ENCODE measurements around the gene ZBTB3.
"Not testable (repeated sequence)": the region's sequence is repeated elsewhere in the genome, so short reads cannot be mapped to it uniquely, and the experiment has no call there.

The ZBTB3 gene

DNA sequence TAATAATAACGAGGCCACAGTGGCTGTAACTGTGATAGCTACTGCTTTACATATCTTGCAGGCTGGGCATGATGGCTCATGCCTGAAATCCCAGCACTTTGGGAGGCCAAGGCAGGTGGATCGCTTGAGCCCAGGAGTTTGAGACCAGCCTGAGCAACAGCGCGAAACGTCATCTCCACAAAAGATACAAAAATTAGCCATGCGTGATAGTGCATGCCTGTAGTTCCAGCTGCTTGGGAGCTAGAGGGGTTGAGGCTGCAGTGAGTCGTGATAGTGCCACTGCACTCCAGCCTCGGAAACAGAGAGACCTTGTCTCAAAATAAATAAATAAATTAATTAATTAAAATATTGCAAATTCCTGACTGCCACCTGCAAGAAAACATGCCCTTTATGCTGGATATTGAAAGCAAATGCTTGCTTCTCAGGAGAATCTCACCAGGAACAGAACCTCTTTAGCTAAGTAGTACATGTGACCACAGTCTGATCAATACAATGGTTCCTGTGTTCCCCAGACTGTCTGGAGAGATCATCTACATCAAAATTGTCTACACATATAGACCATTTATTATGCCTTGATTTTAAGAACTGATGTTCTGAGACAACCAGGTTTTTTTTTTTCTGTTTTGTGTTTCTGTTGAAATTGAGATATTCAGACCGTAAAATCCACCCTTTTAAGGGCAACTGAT, 6.3 kb downstream of the ZBTB3 start:
- no peak overlapping the region for H4K8ac ChIP-seq (ENCODE audit: low read depth, low read length)
- no peak overlapping the region for H2BK120ac ChIP-seq (ENCODE audit: insufficient read depth, low read length, poor library complexity)
- no peaks in the 10 kb centered on the region for H3K9me3 ChIP-seq (ENCODE audit: insufficient read depth, low read depth, low read length)
- H3K23ac ChIP-seq (ENCODE audit: low read length): no peak overlapping the region
- H4K91ac ChIP-seq (ENCODE audit: low read depth, low read length): no peak overlapping the region
- DNase-seq: no peak
- no peak overlapping the region for H2BK5ac ChIP-seq (ENCODE audit: low read depth, low read length, poor library complexity)
- H2BK12ac ChIP-seq (ENCODE audit: low read length): no peak overlapping the region
- no peaks in the 10 kb centered on the region for H3K27me3 ChIP-seq (ENCODE audit: insufficient read depth, low read length)
- H3K18ac ChIP-seq (ENCODE audit: low read length): no peak overlapping the region
- no peak overlapping the region for H3K9ac ChIP-seq (ENCODE audit: low read length)
- no peak overlapping the region for H2AK5ac ChIP-seq (ENCODE audit: low read length)
- no peak overlapping the region for H3K4ac ChIP-seq (ENCODE audit: low read depth, low read length)
- no peak overlapping the region for H2AFZ ChIP-seq (ENCODE audit: insufficient read depth, low read length, poor library complexity)
- H3K36me3 ChIP-seq (ENCODE audit: control insufficient read depth in 1 of 2, insufficient read depth in 2 of 2, low read length in 2 of 2): peaks cover 0 to 2% of the 10 kb centered on the region in 2 experiments
- H4K12ac ChIP-seq (ENCODE audit: low read depth, low read length): no peak overlapping the region
- no peak overlapping the region for H3K14ac ChIP-seq (ENCODE audit: low read length)
- H3K79me1 ChIP-seq (ENCODE audit: low read length): no peaks in the 10 kb centered on the region
- H3K27ac ChIP-seq (ENCODE audit: low read depth, low read length): no peak overlapping the region
- H3K79me2 ChIP-seq (ENCODE audit: control insufficient read depth, insufficient read depth, low read length, poor library complexity): no peaks in the 10 kb centered on the region
- no CpG with 5 or more reads among the region's 9 CpGs for WGBS (ENCODE audit: extremely low coverage, insufficient coverage, insufficient read length)
- H3K4me1 ChIP-seq (ENCODE audit: control insufficient read depth in 1 of 2, insufficient read depth in 2 of 2, low read length in 2 of 2): peaks cover 4% of the 10 kb centered on the region in 2 experiments
- H3K4me2 ChIP-seq (ENCODE audit: low read length): no peak overlapping the region
- no peak overlapping the region for H3K4me3 ChIP-seq (ENCODE audit: low read depth, low read length)

DNA sequence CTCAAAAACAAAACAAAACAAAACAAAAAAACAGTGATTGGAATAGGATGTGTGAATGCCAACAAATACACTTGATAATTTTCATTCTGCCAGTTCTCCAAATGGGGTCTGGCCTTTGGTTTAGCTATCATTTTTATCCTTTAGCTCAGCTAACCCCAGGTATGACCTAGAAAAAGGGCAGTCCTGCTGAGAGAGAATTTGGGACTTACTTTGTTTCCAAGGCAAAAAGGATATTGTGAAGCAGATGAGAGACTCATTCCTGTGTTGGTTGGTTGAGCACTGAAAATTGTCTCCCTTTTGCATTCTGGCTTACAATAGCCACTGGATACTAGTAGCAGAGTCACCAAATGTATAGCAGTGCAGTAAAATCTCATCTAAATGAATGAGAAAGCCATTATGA, 16.8 kb downstream of the ZBTB3 start:
- Histone ChIP-seq H3K4me1 (ENCODE audit: control insufficient read depth in 1 of 2, insufficient read depth in 2 of 2, low read length in 2 of 2) (peaks cover 0 to 2% of the 10 kb centered on the region in 2 experiments), H4K12ac (ENCODE audit: low read depth, low read length) (no peak overlapping the region), H2BK12ac (ENCODE audit: low read length) (no peak overlapping the region), H2BK5ac (ENCODE audit: low read depth, low read length, poor library complexity) (no peak overlapping the region), H3K4me3 (ENCODE audit: low read depth, low read length) (no peak overlapping the region), H3K14ac (ENCODE audit: low read length) (no peak overlapping the region), H3K4me2 (ENCODE audit: low read length) (no peak overlapping the region), H3K79me2 (ENCODE audit: control insufficient read depth, insufficient read depth, low read length, poor library complexity) (no peaks in the 10 kb centered on the region), H2AFZ (ENCODE audit: insufficient read depth, low read length, poor library complexity) (no peak overlapping the region), H3K18ac (ENCODE audit: low read length) (no peak overlapping the region), H3K36me3 (ENCODE audit: control insufficient read depth in 1 of 2, insufficient read depth in 2 of 2, low read length in 2 of 2) (peaks cover 31 to 47% of the 10 kb centered on the region in 2 experiments), H3K27me3 (ENCODE audit: insufficient read depth, low read length) (no peaks in the 10 kb centered on the region), H3K9ac (ENCODE audit: low read length) (no peak overlapping the region), H3K4ac (ENCODE audit: low read depth, low read length) (no peak overlapping the region), H3K23ac (ENCODE audit: low read length) (peak overlapping the region; percentile 81), H2BK120ac (ENCODE audit: insufficient read depth, low read length, poor library complexity) (no peak overlapping the region), H4K91ac (ENCODE audit: low read depth, low read length) (no peak overlapping the region), H3K27ac (ENCODE audit: low read depth, low read length) (no peak overlapping the region), H3K79me1 (ENCODE audit: low read length) (no peaks in the 10 kb centered on the region), H2AK5ac (ENCODE audit: low read length) (no peak overlapping the region), H4K8ac (ENCODE audit: low read depth, low read length) (no peak overlapping the region), H3K9me3 (ENCODE audit: insufficient read depth, low read depth, low read length) (no peaks in the 10 kb centered on the region)
- no peak for DNase-seq

DNA sequence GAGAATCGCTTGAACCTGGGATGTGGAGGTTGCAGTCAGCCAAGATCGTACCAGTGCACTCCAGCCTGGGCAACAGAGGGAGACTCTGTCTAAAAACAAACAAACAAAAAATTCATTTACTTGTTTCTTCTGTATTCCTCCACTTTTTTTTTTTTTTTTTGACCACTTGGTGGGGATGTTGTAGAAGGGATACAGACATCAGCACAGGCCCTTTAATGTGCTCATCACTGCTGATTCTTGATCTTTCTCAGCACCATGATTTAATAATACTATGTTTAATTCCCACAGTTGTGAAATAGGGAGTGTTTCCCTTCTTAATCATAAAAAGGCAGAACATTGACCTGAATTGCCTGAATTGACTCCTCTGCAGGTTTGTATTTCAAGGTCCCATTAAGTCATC, 21.1 kb downstream of the ZBTB3 start:
- no peak overlapping the region for H3K14ac ChIP-seq (ENCODE audit: low read length)
- H3K4me1 ChIP-seq (ENCODE audit: control insufficient read depth in 1 of 2, insufficient read depth in 2 of 2, low read length in 2 of 2): peaks cover 2 to 6% of the 10 kb centered on the region in 2 experiments
- no peak overlapping the region for H3K9ac ChIP-seq (ENCODE audit: low read length)
- no peak overlapping the region for H4K8ac ChIP-seq (ENCODE audit: low read depth, low read length)
- H2BK12ac ChIP-seq (ENCODE audit: low read length): no peak overlapping the region
- no peak overlapping the region for H4K12ac ChIP-seq (ENCODE audit: low read depth, low read length)
- H3K18ac ChIP-seq (ENCODE audit: low read length): no peak overlapping the region
- H3K27ac ChIP-seq (ENCODE audit: low read depth, low read length): no peak overlapping the region
- H2BK120ac ChIP-seq (ENCODE audit: insufficient read depth, low read length, poor library complexity): no peak overlapping the region
- H2AFZ ChIP-seq (ENCODE audit: insufficient read depth, low read length, poor library complexity): no peak overlapping the region
- DNase-seq: peak in 1 of 2 donors; percentile 58
- H2BK5ac ChIP-seq (ENCODE audit: low read depth, low read length, poor library complexity): no peak overlapping the region
- H3K23ac ChIP-seq (ENCODE audit: low read length): no peak overlapping the region
- H3K79me2 ChIP-seq (ENCODE audit: control insufficient read depth, insufficient read depth, low read length, poor library complexity): peaks cover 5% of the 10 kb centered on the region
- no peak overlapping the region for H2AK5ac ChIP-seq (ENCODE audit: low read length)
- peaks cover 8% of the 10 kb centered on the region for H3K79me1 ChIP-seq (ENCODE audit: low read length)
- H3K4me3 ChIP-seq (ENCODE audit: low read depth, low read length): no peak overlapping the region
- no peak overlapping the region for H3K4me2 ChIP-seq (ENCODE audit: low read length)
- H3K36me3 ChIP-seq (ENCODE audit: control insufficient read depth in 1 of 2, insufficient read depth in 2 of 2, low read length in 2 of 2): peaks cover 14 to 27% of the 10 kb centered on the region in 2 experiments
- WGBS (ENCODE audit: extremely low coverage, insufficient coverage, insufficient read length): no CpG with 5 or more reads among the region's 2 CpGs
- H4K91ac ChIP-seq (ENCODE audit: low read depth, low read length): no peak overlapping the region
- no peak overlapping the region for H3K4ac ChIP-seq (ENCODE audit: low read depth, low read length)
- H3K9me3 ChIP-seq (ENCODE audit: insufficient read depth, low read depth, low read length): no peaks in the 10 kb centered on the region
- H3K27me3 ChIP-seq (ENCODE audit: insufficient read depth, low read length): no peaks in the 10 kb centered on the region

DNA sequence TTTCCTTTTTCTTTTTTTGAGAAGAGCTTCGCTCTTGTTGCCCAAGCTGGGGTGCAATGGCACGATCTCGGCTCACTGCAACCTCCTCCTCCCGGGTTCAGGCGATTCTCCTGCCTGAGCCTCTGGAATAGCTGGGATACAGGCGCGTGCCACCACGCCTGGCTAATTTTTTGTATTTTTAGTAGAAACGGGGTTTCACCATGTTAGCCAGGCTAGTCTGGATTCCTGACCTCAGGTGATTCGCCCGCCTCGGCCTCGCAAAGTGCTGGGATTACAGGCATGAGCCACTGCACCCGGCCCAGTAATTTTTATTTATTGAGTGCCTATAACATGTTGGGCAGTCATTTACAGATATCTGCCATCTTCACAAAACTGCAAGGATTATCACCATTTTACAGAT, 23.9 kb downstream of the ZBTB3 start:
- H2BK12ac ChIP-seq (ENCODE audit: low read length); H3K4me2 ChIP-seq (ENCODE audit: low read length); H3K18ac ChIP-seq (ENCODE audit: low read length); H3K9ac ChIP-seq (ENCODE audit: low read length); H2BK5ac ChIP-seq (ENCODE audit: low read depth, low read length, poor library complexity); H4K12ac ChIP-seq (ENCODE audit: low read depth, low read length); H3K14ac ChIP-seq (ENCODE audit: low read length); H2AK5ac ChIP-seq (ENCODE audit: low read length); H3K23ac ChIP-seq (ENCODE audit: low read length); H3K4me1 ChIP-seq (ENCODE audit: control insufficient read depth in 1 of 2, insufficient read depth in 2 of 2, low read length in 2 of 2); H3K27ac ChIP-seq (ENCODE audit: low read depth, low read length); H3K9me3 ChIP-seq (ENCODE audit: insufficient read depth, low read depth, low read length); H4K91ac ChIP-seq (ENCODE audit: low read depth, low read length); H4K8ac ChIP-seq (ENCODE audit: low read depth, low read length); H2AFZ ChIP-seq (ENCODE audit: insufficient read depth, low read length, poor library complexity); H3K4me3 ChIP-seq (ENCODE audit: low read depth, low read length); H3K27me3 ChIP-seq (ENCODE audit: insufficient read depth, low read length); H2BK120ac ChIP-seq (ENCODE audit: insufficient read depth, low read length, poor library complexity); DNase-seq: not testable (repeated sequence)
- H3K79me1 ChIP-seq (ENCODE audit: low read length): peaks cover 22% of the 10 kb centered on the region
- peak overlapping the region; percentile 48 for H3K4ac ChIP-seq (ENCODE audit: low read depth, low read length)
- H3K36me3 ChIP-seq (ENCODE audit: control insufficient read depth in 1 of 2, insufficient read depth in 2 of 2, low read length in 2 of 2): peaks cover 8 to 11% of the 10 kb centered on the region in 2 experiments
- WGBS (ENCODE audit: extremely low coverage, insufficient coverage, insufficient read length): no CpG with 5 or more reads among the region's 14 CpGs
- H3K79me2 ChIP-seq (ENCODE audit: control insufficient read depth, insufficient read depth, low read length, poor library complexity): peaks cover 27% of the 10 kb centered on the region
